Activated naive CD4-positive, alpha-beta T cell treated with Interleukin-2 at 50 U/mL for 16 hours (primary cell): ENCODE data around the gene IFNG.
A peak's percentile ranks its signal among the peaks of the same experiment; 100 is the strongest.

Source experiments
- DNase-seq: peaks from one replicate; pipeline ENCODE4 v3.0.0-alpha.2; 2020

The IFNG gene

GRCh38 chr12:68166317-68166831 is 6.8 kb upstream of the IFNG start:
- DNase-seq = no peak

GRCh38 chr12:68163560-68164081 is 4.1 kb upstream of the IFNG start:
- peak; percentile 49 for DNase-seq

- no peak for DNase-seq
Measured at GRCh38 chr12:68162374-68162773, 2.8 kb upstream of the IFNG start.

- DNase-seq = peak; percentile 16
Measured at GRCh38 chr12:68158432-68158831, 1.1 kb downstream of the IFNG start.

- DNase-seq = peak; percentile 33
Measured at GRCh38 chr12:68157380-68157779, 2.2 kb downstream of the IFNG start.

- DNase-seq = no peak
Measured at GRCh38 chr12:68156636-68157035, 2.9 kb downstream of the IFNG start.

GRCh38 chr12:68154779-68155178 is 4.8 kb downstream of the IFNG start:
- DNase-seq = no peak

GRCh38 chr12:68148261-68148951 is 11.1 kb downstream of the IFNG start:
- DNase-seq = no peak

GRCh38 chr12:68140556-68140955 is 19.0 kb downstream of the IFNG start:
- no peak for DNase-seq

GRCh38 chr12:68139941-68140340 is 19.6 kb downstream of the IFNG start:
- no peak for DNase-seq

GRCh38 chr12:68139001-68139400 is 20.5 kb downstream of the IFNG start:
- no peak for DNase-seq

- DNase-seq = no peak
Measured at GRCh38 chr12:68138480-68138879, 21.1 kb downstream of the IFNG start.

- DNase-seq = no peak
Measured at GRCh38 chr12:68137335-68137830, 22.2 kb downstream of the IFNG start.

GRCh38 chr12:68135520-68135919 is 24.0 kb downstream of the IFNG start:
- DNase-seq = no peak

- no peak for DNase-seq
Measured at GRCh38 chr12:68131867-68132414, 27.6 kb downstream of the IFNG start.

GRCh38 chr12:68129979-68130378 is 29.6 kb downstream of the IFNG start:
- no peak for DNase-seq

- DNase-seq = no peak
Measured at GRCh38 chr12:68122236-68122920, 37.2 kb downstream of the IFNG start.

- peak; percentile 45 for DNase-seq
Measured at GRCh38 chr12:68121143-68121542, 38.4 kb downstream of the IFNG start.

GRCh38 chr12:68119724-68120211 is 39.8 kb downstream of the IFNG start:
- peak; percentile 77 for DNase-seq

- peak; percentile 37 for DNase-seq
Measured at GRCh38 chr12:68119250-68119649, 40.3 kb downstream of the IFNG start.

- DNase-seq = no peak
Measured at GRCh38 chr12:68118096-68118755, 41.3 kb downstream of the IFNG start.

GRCh38 chr12:68117661-68118060 is 41.9 kb downstream of the IFNG start:
- DNase-seq = no peak

- no peak for DNase-seq
Measured at GRCh38 chr12:68115281-68115680, 44.3 kb downstream of the IFNG start.
